GM18505 (cell line): ENCODE data around the gene INPP5E.

Experiments
- ATAC-seq: cut with Tn5 transposase; IDR thresholded peaks from one replicate; pipeline ENCODE4 v1.9.1; 2021; ENCODE audit not compliant: unreplicated experiment
- POLR2A ChIP-seq: IDR thresholded peaks from 4 replicates; pipeline ENCODE4 v1.6.1; 2011; ENCODE audit warnings: borderline replicate concordance; ENCODE audit not compliant: insufficient read depth, insufficient read length; ENCODE audit errors: extremely low read depth

The INPP5E gene

GRCh38 chr9:136466155-136466541, 26.5 kb upstream of the INPP5E start:
- no peak for ATAC-seq
- TF ChIP-seq POLR2A: no peak

DNA sequence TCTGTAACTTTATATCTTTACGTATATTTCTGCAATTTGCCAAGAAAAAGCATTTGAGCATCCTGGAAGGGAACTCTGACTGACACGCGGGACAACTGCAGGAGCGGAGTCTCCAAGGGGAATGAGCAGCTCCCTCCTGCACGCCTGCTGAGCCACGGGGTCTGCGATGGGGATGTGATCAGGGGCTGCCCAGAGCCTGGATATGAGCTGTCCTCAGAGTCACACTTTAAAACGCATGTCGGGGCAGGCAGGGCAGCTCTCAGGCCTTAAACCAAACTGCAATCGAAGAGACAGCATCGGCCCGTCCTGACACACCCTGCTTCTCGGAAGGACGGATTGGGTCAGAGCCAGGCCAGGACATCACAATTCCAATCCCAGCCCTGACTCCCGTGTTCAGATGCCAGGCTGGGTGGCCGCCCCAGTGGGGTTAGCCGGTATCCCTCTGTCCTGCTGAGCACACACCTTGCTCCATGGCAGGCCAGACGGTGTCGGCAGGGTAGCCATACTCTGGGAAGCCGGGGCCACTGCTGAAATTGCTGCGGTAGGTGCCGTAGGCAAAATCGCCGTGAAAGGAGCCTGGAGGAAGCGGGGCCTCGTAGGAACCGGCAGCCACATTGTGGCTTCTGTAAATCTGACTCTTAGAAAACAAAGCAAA, 26.0 kb upstream of the INPP5E start:
- TF ChIP-seq POLR2A: no peak
- no peak for ATAC-seq

DNA sequence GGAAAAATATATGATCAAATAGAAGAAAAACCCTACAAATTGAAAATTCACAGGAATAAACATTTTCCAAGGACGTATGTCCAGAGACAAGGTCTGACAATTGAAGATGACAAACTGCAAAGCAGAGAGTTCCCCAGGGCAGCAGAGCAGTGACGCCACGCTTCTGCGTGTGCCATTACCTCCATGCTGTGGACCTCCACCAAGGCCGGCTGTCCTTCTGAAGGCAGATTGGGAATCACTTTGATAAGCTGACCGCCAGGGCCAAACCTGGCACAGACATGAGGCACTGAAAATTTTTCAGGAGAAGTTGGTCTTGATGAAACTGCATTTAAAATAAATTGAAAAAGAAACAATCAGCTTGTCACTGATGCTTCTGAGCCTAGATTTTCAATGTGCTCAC, 24.6 kb upstream of the INPP5E start:
- no peak for ATAC-seq
- no peak for TF ChIP-seq POLR2A

- no peak for ATAC-seq
These were observed 23.9 kb upstream of the INPP5E start for GRCh38 chr9:136463578-136463977.

GRCh38 chr9:136462664-136463063, 23.0 kb upstream of the INPP5E start:
- no peak for TF ChIP-seq POLR2A
- ATAC-seq: no peak

More at GRCh38 chr9:136463578-136463977, 23.9 kb upstream of the INPP5E start:
- no peak for TF ChIP-seq POLR2A

GRCh38 chr9:136460772-136461325, 21.2 kb upstream of the INPP5E start:
- ATAC-seq: no peak
- TF ChIP-seq POLR2A: no peak

- ATAC-seq: no peak
These were observed 19.8 kb upstream of the INPP5E start for GRCh38 chr9:136459425-136459824.

DNA sequence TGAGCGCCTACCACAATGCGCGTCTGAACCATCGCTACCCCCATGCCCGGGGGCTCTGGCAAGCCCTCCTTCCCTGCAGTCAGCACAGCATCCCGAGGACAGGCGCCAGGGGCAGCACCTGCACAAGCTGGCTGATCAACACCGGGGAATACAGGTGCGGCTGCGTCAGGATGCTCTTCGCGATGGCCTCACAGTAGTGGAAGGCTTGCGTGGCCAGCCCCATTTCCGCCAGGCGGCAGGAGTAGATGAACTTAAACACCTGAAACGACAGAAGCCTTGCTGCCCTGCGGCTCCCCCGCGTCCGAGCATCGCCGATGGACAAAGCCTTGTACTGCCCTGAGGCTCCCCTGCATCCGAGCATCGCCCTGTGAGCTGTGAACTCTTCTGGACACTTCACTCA, 17.7 kb upstream of the INPP5E start:
- ATAC-seq: no peak
- no peak for TF ChIP-seq POLR2A

More at GRCh38 chr9:136459425-136459824, 19.8 kb upstream of the INPP5E start:
- TF ChIP-seq POLR2A: no peak

DNA sequence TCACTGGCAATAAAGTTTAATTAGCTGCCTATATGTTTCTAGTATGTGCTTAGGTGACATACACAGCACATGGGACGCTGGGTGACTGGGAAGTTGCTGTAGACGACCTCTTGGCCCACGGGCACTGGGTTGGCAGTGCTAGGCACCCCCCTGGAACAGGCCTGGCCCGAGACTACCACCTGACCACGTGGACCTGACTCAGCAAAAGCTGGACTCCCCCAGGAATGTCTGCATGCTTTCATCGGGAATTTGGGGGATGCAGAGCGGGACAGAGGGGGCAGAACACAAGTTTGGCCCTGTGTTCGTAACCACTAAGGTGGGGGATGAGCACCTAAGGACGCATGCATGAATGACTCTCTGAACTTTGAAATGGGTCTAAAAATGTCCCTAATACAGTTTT, 16.6 kb upstream of the INPP5E start:
- TF ChIP-seq POLR2A: no peak
- ATAC-seq: no peak

- no peak for ATAC-seq
- no peak for TF ChIP-seq POLR2A
These were observed 15.7 kb upstream of the INPP5E start for GRCh38 chr9:136455043-136456002.

GRCh38 chr9:136454026-136454796, 14.6 kb upstream of the INPP5E start:
- no peak for TF ChIP-seq POLR2A
- ATAC-seq: no peak

DNA sequence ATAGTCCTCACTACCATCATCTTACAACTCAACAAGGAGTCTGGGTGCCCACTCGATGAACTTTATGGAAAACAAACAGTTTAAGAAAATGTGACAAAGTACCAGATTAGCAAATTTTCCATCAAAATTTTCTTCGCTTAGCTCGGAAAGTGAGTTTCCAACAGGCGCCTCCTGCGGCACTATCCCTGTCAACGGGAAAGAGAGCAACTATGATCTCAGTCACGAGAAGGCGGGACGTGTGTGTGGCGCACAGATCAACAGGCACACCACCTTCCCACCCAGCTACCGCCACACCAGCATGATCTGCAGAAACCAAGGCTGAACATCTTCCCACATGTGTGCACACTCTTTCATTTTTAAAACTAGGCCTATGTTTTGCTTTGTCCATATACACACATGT, 13.7 kb upstream of the INPP5E start:
- no peak for ATAC-seq
- no peak for TF ChIP-seq POLR2A

GRCh38 chr9:136451221-136451877, 11.7 kb upstream of the INPP5E start:
- ATAC-seq: no peak
- no peak for TF ChIP-seq POLR2A

DNA sequence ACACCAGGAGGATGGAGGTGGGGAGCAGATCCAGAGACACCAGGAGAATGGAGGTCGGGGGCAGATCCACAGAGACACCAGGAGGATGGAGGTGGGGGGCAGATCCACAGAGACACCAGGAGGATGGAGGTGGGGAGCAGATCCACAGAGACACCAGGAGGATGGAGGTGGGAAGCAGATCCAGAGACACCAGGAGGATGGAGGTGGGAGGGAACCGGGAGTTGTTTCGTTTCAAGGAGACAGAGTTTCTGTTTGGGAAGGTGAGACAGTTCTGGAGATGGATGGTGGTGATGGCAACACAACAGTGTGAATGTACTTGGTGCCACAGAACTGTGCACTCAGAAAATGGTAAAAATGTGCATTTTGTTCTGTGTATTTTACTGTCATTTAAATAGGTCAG, 9.0 kb upstream of the INPP5E start:
- no peak for ATAC-seq
- TF ChIP-seq POLR2A: no peak
